GM23338 (cell line): Measurements from ENCODE around the gene PPHLN1. TPM values are rescaled to one million over a fixed set of nuclear protein-coding genes. Genes with fewer than 3 reads are reported as not detected.

Experiments
- ATAC-seq: fragments of 200-7000 bp; cut with Tn5 transposase; 3 replicates; pipeline ENCODE4 v1.9.1; 2020
- DNase-seq: peaks from one replicate; pipeline ENCODE4 v3.0.0-alpha.2; 2015; ENCODE audit warnings: low spot score
- H2AFZ ChIP-seq: fragments of 200-600 bp; sonication (generic); 2 replicates; pipeline ENCODE4 v1.8.0; 2016; ENCODE audit warnings: antibody characterized with exemption, mild to moderate bottlenecking, moderate library complexity
- H3F3A ChIP-seq: fragments of 200-600 bp; sonication (generic); replicated peaks from 2 replicates; pipeline ENCODE4 v1.8.0; 2017; ENCODE audit warnings: antibody characterized with exemption, mixed run types, low read depth
- H3K27ac ChIP-seq: fragments of 200-600 bp; sonication (generic); 2 replicates; pipeline ENCODE4 v1.6.1; 2016; ENCODE audit warnings: low read depth
- H3K27me3 ChIP-seq: fragments of 200-600 bp; sonication (generic); 2 replicates; pipeline ENCODE4 v1.8.0; 2016; ENCODE audit warnings: mild to moderate bottlenecking, mixed run types, moderate library complexity; ENCODE audit not compliant: insufficient read depth
- H3K36me3 ChIP-seq: fragments of 200-600 bp; sonication (generic); 2 replicates; pipeline ENCODE4 v1.8.0; 2016; ENCODE audit warnings: mild to moderate bottlenecking; ENCODE audit not compliant: insufficient read depth
- H3K4me1 ChIP-seq: fragments of 200-600 bp; sonication (generic); 2 replicates; pipeline ENCODE4 v1.8.0; 2016; ENCODE audit warnings: mild to moderate bottlenecking, moderate library complexity; ENCODE audit not compliant: insufficient read depth
- H3K4me2 ChIP-seq: fragments of 200-600 bp; sonication (generic); 2 replicates; pipeline ENCODE4 v1.7.1; 2017; ENCODE audit warnings: mixed run types
- H3K4me3 ChIP-seq: fragments of 200-600 bp; sonication (generic); 2 replicates; pipeline ENCODE4 v1.6.1; 2016; ENCODE audit warnings: mixed run types
- H3K79me2 ChIP-seq: fragments of 200-600 bp; sonication (generic); replicated peaks from 2 replicates; pipeline ENCODE4 v1.8.0; 2017; ENCODE audit warnings: mild to moderate bottlenecking; ENCODE audit not compliant: insufficient read depth
- H3K9me2 ChIP-seq: fragments of 200-600 bp; sonication (generic); 2 replicates; pipeline ENCODE4 v1.8.0; 2017; ENCODE audit not compliant: insufficient read depth
- H4K20me1 ChIP-seq: fragments of 200-600 bp; sonication (generic); replicated peaks from 2 replicates; pipeline ENCODE4 v1.8.0; 2017; ENCODE audit warnings: mild to moderate bottlenecking; ENCODE audit not compliant: insufficient read depth
- H3K27ac Mint-ChIP-seq: 2 replicates; pipeline ENCODE4 v1.8.0; 2020; ENCODE audit warnings: inconsistent platforms, mild to moderate bottlenecking, moderate library complexity, mixed read lengths
- H3K27me3 Mint-ChIP-seq: 3 replicates; pipeline ENCODE4 v1.8.0; 2022; ENCODE audit warnings: low read depth, mild to moderate bottlenecking, moderate library complexity, mixed read lengths, inconsistent platforms; ENCODE audit not compliant: insufficient read depth, poor library complexity
- H3K36me3 Mint-ChIP-seq: 3 replicates; pipeline ENCODE4 v1.8.0; 2021; ENCODE audit warnings: low read depth, mild to moderate bottlenecking, inconsistent platforms, moderate library complexity, mixed read lengths
- H3K4me1 Mint-ChIP-seq: 3 replicates; pipeline ENCODE4 v1.8.0; 2020; ENCODE audit warnings: mild to moderate bottlenecking, inconsistent platforms, mixed read lengths
- H3K4me3 Mint-ChIP-seq: 3 replicates; pipeline ENCODE4 v1.8.0; 2021; ENCODE audit warnings: moderate library complexity, mild to moderate bottlenecking, inconsistent platforms, mixed read lengths
- H3K9me3 Mint-ChIP-seq: 3 replicates; pipeline ENCODE4 v1.8.0; 2020; ENCODE audit warnings: moderate library complexity, mild to moderate bottlenecking, inconsistent platforms, mixed read lengths
- CREB1 ChIP-seq: fragments of 250-450 bp; sonication (Bioruptor Pico); IDR thresholded peaks from 2 replicates; pipeline ENCODE4 v1.5.0; 2020; ENCODE audit warnings: low read depth, mild to moderate bottlenecking, moderate library complexity
- ETS1 ChIP-seq: IDR thresholded peaks from 2 replicates; pipeline ENCODE4 v1.6.1; 2016; ENCODE audit warnings: antibody characterized with exemption
- EZH2 ChIP-seq: fragments of 200-600 bp; sonication (generic); IDR thresholded peaks from one replicate; pipeline ENCODE4 v1.8.0; 2017; ENCODE audit warnings: antibody characterized with exemption, mild to moderate bottlenecking, low read depth; ENCODE audit not compliant: unreplicated experiment
- EZH2phosphoT487 ChIP-seq: fragments of 200-600 bp; sonication (generic); IDR thresholded peaks from one replicate; pipeline ENCODE4 v1.8.1; 2018; ENCODE audit warnings: antibody characterized with exemption; ENCODE audit not compliant: unreplicated experiment
- JUNB ChIP-seq: IDR thresholded peaks from one replicate; pipeline ENCODE4 v1.6.1; 2016; ENCODE audit warnings: antibody characterized with exemption; ENCODE audit not compliant: unreplicated experiment
- NANOG ChIP-seq: IDR thresholded peaks from 2 replicates; pipeline ENCODE4 v1.6.1; 2016; ENCODE audit warnings: antibody characterized with exemption, borderline replicate concordance
- POLR2AphosphoS5 ChIP-seq: IDR thresholded peaks from 2 replicates; pipeline ENCODE4 v1.6.1; 2016; ENCODE audit warnings: antibody characterized with exemption, low read depth
- REST ChIP-seq: IDR thresholded peaks from one replicate; pipeline ENCODE4 v1.6.1; 2018; ENCODE audit warnings: antibody characterized with exemption; ENCODE audit not compliant: unreplicated experiment
- STAT1 ChIP-seq: IDR thresholded peaks from one replicate; pipeline ENCODE4 v1.6.1; 2016; ENCODE audit warnings: antibody characterized with exemption; ENCODE audit not compliant: unreplicated experiment
- ZNF114 ChIP-seq: fragments of 250-450 bp; sonication (Bioruptor Pico); IDR thresholded peaks from 2 replicates; pipeline ENCODE4 v1.5.0; 2020; ENCODE audit warnings: mild to moderate bottlenecking, moderate library complexity
- ZNF331 ChIP-seq: fragments of 250-450 bp; sonication (Bioruptor Pico); IDR thresholded peaks from 2 replicates; pipeline ENCODE4 v1.5.0; 2020; ENCODE audit warnings: low read depth, mild to moderate bottlenecking, moderate library complexity
- polyA plus RNA-seq: library from polyadenylated mRNA; unstranded; fragments of >200 nt; fragmentation: Nextera tagmentation; extraction: Ambion mirVana; gene quantifications from 2 replicates; pipeline ENCODE4 v1.2.1, GENCODE V29; 2016
- total RNA-seq: library from RNA; depleted of rRNA; stranded (reverse); fragments of >200 nt; shearing (Covaris generic); gene quantifications from 2 replicates; pipeline ENCODE4 v1.2.3, GENCODE V29; 2014
- TF ChIP-seq, protein P1 (sequence below), 2 experiments: fragments of 200-600 bp in 1 of 2; sonication (generic) in 1 of 2; conservative IDR thresholded peaks; 2 replicates each; pipeline versions ENCODE4 v1.5.1 to v1.6.1; 2016 to 2017; ENCODE audit warnings: antibody characterized with exemption in 2 of 2, low read depth in 2 of 2, mild to moderate bottlenecking in 2 of 2, moderate library complexity in 1 of 2
- TF ChIP-seq, protein P2 (sequence below): fragments of 250-450 bp; sonication (Bioruptor Pico); IDR thresholded peaks from 2 replicates; pipeline ENCODE4 v1.5.0; 2020; ENCODE audit warnings: mild to moderate bottlenecking, moderate library complexity

PPHLN1 gene
- total and polyA plus RNA-seq, 2 experiments from 2014 or later = 93.0 to 103 TPM

DNA sequence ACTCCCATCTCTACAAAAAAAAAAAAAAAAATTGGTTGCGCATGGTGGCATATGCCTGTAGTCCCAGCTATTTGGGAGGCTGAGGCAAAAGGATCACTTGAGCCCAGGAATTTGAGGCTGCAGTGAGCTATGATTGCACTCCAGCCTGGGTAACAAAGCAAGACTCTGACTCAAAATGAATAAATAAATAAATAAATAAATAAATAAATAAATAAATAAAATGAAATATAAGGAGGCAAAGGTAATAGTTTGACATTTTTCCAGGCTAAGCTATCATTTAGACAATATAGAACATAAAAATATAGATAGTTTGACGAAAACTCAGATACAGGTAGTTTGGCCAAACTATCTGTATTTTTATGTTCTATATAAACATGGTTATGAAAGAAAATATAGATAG, 40.5 kb upstream of the PPHLN1 start:
- H3K4me1 ChIP-seq = no peaks in the 10 kb centered on the region
- no peak overlapping the region for H3K27ac ChIP-seq
- no peak overlapping the region for H3K4me2 ChIP-seq
- no peaks in the 10 kb centered on the region for H4K20me1 ChIP-seq
- no peaks in the 10 kb centered on the region for H3K27me3 ChIP-seq
- Mint-ChIP-seq H3K9me3 (no peaks in the 10 kb centered on the region), H3K36me3 (no peaks in the 10 kb centered on the region), H3K4me3 (no peak overlapping the region), H3K27me3 (no peaks in the 10 kb centered on the region), H3K27ac (no peak overlapping the region), H3K4me1 (no peaks in the 10 kb centered on the region)
- H3K79me2 ChIP-seq = no peaks in the 10 kb centered on the region
- DNase-seq = no peak
- no peaks in the 10 kb centered on the region for H3K36me3 ChIP-seq
- no peak for ATAC-seq
- H3F3A ChIP-seq = no peaks in the 10 kb centered on the region
- no peak overlapping the region for H3K4me3 ChIP-seq
- H3K9me2 ChIP-seq = no peaks in the 10 kb centered on the region
- TF ChIP-seq NANOG = no peak
- TF ChIP-seq, protein P1, sequence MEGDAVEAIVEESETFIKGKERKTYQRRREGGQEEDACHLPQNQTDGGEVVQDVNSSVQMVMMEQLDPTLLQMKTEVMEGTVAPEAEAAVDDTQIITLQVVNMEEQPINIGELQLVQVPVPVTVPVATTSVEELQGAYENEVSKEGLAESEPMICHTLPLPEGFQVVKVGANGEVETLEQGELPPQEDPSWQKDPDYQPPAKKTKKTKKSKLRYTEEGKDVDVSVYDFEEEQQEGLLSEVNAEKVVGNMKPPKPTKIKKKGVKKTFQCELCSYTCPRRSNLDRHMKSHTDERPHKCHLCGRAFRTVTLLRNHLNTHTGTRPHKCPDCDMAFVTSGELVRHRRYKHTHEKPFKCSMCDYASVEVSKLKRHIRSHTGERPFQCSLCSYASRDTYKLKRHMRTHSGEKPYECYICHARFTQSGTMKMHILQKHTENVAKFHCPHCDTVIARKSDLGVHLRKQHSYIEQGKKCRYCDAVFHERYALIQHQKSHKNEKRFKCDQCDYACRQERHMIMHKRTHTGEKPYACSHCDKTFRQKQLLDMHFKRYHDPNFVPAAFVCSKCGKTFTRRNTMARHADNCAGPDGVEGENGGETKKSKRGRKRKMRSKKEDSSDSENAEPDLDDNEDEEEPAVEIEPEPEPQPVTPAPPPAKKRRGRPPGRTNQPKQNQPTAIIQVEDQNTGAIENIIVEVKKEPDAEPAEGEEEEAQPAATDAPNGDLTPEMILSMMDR (conservative IDR thresholded peaks at IDR 0.05; ENCODE audit: low read depth in 2 of 2) = no peak
- TF ChIP-seq CREB1 (CRISPR knock-in tag) = no peak
- TF ChIP-seq REST = no peak
- TF ChIP-seq ZNF114 (CRISPR knock-in tag) = no peak
- TF ChIP-seq STAT1 = no peak
- TF ChIP-seq, protein P2, sequence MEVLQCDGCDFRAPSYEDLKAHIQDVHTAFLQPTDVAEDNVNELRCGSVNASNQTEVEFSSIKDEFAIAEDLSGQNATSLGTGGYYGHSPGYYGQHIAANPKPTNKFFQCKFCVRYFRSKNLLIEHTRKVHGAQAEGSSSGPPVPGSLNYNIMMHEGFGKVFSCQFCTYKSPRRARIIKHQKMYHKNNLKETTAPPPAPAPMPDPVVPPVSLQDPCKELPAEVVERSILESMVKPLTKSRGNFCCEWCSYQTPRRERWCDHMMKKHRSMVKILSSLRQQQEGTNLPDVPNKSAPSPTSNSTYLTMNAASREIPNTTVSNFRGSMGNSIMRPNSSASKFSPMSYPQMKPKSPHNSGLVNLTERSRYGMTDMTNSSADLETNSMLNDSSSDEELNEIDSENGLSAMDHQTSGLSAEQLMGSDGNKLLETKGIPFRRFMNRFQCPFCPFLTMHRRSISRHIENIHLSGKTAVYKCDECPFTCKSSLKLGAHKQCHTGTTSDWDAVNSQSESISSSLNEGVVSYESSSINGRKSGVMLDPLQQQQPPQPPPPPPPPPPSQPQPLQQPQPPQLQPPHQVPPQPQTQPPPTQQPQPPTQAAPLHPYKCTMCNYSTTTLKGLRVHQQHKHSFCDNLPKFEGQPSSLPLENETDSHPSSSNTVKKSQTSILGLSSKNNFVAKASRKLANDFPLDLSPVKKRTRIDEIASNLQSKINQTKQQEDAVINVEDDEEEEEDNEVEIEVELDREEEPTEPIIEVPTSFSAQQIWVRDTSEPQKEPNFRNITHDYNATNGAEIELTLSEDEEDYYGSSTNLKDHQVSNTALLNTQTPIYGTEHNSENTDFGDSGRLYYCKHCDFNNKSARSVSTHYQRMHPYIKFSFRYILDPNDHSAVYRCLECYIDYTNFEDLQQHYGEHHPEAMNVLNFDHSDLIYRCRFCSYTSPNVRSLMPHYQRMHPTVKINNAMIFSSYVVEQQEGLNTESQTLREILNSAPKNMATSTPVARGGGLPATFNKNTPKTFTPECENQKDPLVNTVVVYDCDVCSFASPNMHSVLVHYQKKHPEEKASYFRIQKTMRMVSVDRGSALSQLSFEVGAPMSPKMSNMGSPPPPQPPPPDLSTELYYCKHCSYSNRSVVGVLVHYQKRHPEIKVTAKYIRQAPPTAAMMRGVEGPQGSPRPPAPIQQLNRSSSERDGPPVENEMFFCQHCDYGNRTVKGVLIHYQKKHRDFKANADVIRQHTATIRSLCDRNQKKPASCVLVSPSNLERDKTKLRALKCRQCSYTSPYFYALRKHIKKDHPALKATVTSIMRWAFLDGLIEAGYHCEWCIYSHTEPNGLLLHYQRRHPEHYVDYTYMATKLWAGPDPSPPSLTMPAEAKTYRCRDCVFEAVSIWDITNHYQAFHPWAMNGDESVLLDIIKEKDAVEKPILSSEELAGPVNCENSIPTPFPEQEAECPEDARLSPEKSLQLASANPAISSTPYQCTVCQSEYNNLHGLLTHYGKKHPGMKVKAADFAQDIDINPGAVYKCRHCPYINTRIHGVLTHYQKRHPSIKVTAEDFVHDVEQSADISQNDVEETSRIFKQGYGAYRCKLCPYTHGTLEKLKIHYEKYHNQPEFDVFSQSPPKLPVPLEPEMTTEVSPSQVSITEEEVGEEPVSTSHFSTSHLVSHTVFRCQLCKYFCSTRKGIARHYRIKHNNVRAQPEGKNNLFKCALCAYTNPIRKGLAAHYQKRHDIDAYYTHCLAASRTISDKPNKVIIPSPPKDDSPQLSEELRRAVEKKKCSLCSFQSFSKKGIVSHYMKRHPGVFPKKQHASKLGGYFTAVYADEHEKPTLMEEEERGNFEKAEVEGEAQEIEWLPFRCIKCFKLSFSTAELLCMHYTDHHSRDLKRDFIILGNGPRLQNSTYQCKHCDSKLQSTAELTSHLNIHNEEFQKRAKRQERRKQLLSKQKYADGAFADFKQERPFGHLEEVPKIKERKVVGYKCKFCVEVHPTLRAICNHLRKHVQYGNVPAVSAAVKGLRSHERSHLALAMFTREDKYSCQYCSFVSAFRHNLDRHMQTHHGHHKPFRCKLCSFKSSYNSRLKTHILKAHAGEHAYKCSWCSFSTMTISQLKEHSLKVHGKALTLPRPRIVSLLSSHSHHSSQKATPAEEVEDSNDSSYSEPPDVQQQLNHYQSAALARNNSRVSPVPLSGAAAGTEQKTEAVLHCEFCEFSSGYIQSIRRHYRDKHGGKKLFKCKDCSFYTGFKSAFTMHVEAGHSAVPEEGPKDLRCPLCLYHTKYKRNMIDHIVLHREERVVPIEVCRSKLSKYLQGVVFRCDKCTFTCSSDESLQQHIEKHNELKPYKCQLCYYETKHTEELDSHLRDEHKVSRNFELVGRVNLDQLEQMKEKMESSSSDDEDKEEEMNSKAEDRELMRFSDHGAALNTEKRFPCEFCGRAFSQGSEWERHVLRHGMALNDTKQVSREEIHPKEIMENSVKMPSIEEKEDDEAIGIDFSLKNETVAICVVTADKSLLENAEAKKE = no peak
- TF ChIP-seq JUNB = no peak
- no peak for TF ChIP-seq POLR2AphosphoS5
- TF ChIP-seq EZH2 = no peak
- no peak for TF ChIP-seq ZNF331 (CRISPR knock-in tag)
- no peak for TF ChIP-seq EZH2phosphoT487
- TF ChIP-seq ETS1 = no peak
- H2AFZ ChIP-seq = no peak overlapping the region
